ENCODE measurements around the gene SFXN5. TPM values are rescaled to one million over a fixed set of nuclear protein-coding genes. Genes with fewer than 3 reads are reported as not detected.

SFXN5 gene
- total and polyA plus RNA-seq, 5 experiments from 2014 or later: 1.7 to 20.0 (median 3.5) TPM

- ATAC-seq (no peak), DNase-seq (no peak)
- peaks cover 7 to 40% (median 29%) of the 10 kb centered on the region in 4 donors for H3K4me1 Mint-ChIP-seq
- peak overlapping the region in 4 of 10 donors; percentile 6 to 29 (median 20) for H3K4me3 Mint-ChIP-seq
- no peaks in the 10 kb centered on the region for H3K9me3 Mint-ChIP-seq
- POLR2A ChIA-PET: no interaction called here
- H3K27ac Mint-ChIP-seq: no peak overlapping the region
- H3K36me3 Mint-ChIP-seq: peaks cover 0 to 3% (median 0%) of the 10 kb centered on the region in 3 donors
- H3K27me3 Mint-ChIP-seq: peaks cover 34 to 80% (median 52%) of the 10 kb centered on the region in 5 donors
These were observed 150.2 kb downstream of the SFXN5 start for GRCh38 chr2:72921088-72921851.

GRCh38 chr2:72920318-72921087 lies 151.0 kb downstream of the SFXN5 start:
- H3K27me3 Mint-ChIP-seq: peaks cover 32 to 83% (median 52%) of the 10 kb centered on the region in 5 donors
- DNase-seq (peak in 2 of 10 donors; percentile 24 to 26), ATAC-seq (peak in 1 of 2 donors; percentile 13)
- peaks cover 0 to 3% (median 0%) of the 10 kb centered on the region in 3 donors for H3K36me3 Mint-ChIP-seq
- peaks cover 9 to 41% (median 31%) of the 10 kb centered on the region in 4 donors for H3K4me1 Mint-ChIP-seq
- peak overlapping the region; percentile 28 to 85 (median 60) for H3K4me3 Mint-ChIP-seq
- POLR2A ChIA-PET: no interaction called here
- H3K27ac Mint-ChIP-seq: no peak overlapping the region
- H3K9me3 Mint-ChIP-seq: no peaks in the 10 kb centered on the region

- Mint-ChIP-seq H3K9me3 (no peaks in the 10 kb centered on the region), H3K4me3 (peak overlapping the region in 8 of 10 donors; percentile 46 to 85 (median 74)), H3K4me1 (peaks cover 12 to 47% (median 37%) of the 10 kb centered on the region in 4 donors), H3K27me3 (peaks cover 35 to 85% (median 60%) of the 10 kb centered on the region in 5 donors), H3K36me3 (peaks cover 0 to 3% (median 0%) of the 10 kb centered on the region in 3 donors), H3K27ac (no peak overlapping the region)
- ATAC-seq (no peak), DNase-seq (no peak)
- POLR2A ChIA-PET: no interaction called here
These were observed 151.8 kb downstream of the SFXN5 start for GRCh38 chr2:72919414-72920317.

GRCh38 chr2:72917877-72918553 lies 153.5 kb downstream of the SFXN5 start:
- H3K4me3 Mint-ChIP-seq: peak overlapping the region in 7 of 10 donors; percentile 41 to 85 (median 75)
- H3K36me3 Mint-ChIP-seq: peaks cover 0 to 3% (median 0%) of the 10 kb centered on the region in 3 donors
- no peak overlapping the region for H3K27ac Mint-ChIP-seq
- H3K4me1 Mint-ChIP-seq: peaks cover 24 to 43% (median 34%) of the 10 kb centered on the region in 4 donors
- peak in 1 of 10 donors; percentile 13 for DNase-seq
- POLR2A ChIA-PET: no interaction called here
- ATAC-seq: peak; percentile 11 to 18
- H3K9me3 Mint-ChIP-seq: no peaks in the 10 kb centered on the region
- peaks cover 46 to 89% (median 65%) of the 10 kb centered on the region in 5 donors for H3K27me3 Mint-ChIP-seq

GRCh38 chr2:72917138-72917876 lies 154.2 kb downstream of the SFXN5 start, which contains the start of gene EMX1:
Gene EMX1 (plus strand): TSS chr2:72917519. CDS start chr2:72917853, 334 bp downstream.
- H3K36me3 Mint-ChIP-seq: peaks cover 0 to 3% (median 0%) of the 10 kb centered on the region in 3 donors
- H3K4me3 Mint-ChIP-seq: peak within 1 kb of the TSS; percentile 74 to 88 (median 83)
- peaks cover 44 to 89% (median 61%) of the 10 kb centered on the region in 5 donors for H3K27me3 Mint-ChIP-seq
- DNase-seq (peak in 7 of 10 donors; percentile 10 to 51 (median 38)), ATAC-seq (peak; percentile 47 to 60)
- POLR2A ChIA-PET: interaction anchor here (0.6 kb wide), 1 partner anchor 136 kb away, joined by 3 read pairs; no protein-coding TSS in a partner anchor
- no peaks in the 10 kb centered on the region for H3K9me3 Mint-ChIP-seq
- H3K27ac Mint-ChIP-seq: peak within 1 kb of the TSS in 1 of 10 donors; percentile 75
- peaks cover 24 to 43% (median 34%) of the 10 kb centered on the region in 4 donors for H3K4me1 Mint-ChIP-seq

- H3K9me3 Mint-ChIP-seq: no peaks in the 10 kb centered on the region
- peak overlapping the region; percentile 74 to 88 (median 83) for H3K4me3 Mint-ChIP-seq
- POLR2A ChIA-PET: no interaction called here
- peaks cover 24 to 43% (median 34%) of the 10 kb centered on the region in 4 donors for H3K4me1 Mint-ChIP-seq
- peaks cover 44 to 89% (median 61%) of the 10 kb centered on the region in 5 donors for H3K27me3 Mint-ChIP-seq
- H3K36me3 Mint-ChIP-seq: peaks cover 0 to 3% (median 0%) of the 10 kb centered on the region in 3 donors
- peak overlapping the region in 1 of 10 donors; percentile 75 for H3K27ac Mint-ChIP-seq
- ATAC-seq (peak in 1 of 2 donors; percentile 13), DNase-seq (no peak)
These were observed 154.8 kb downstream of the SFXN5 start for GRCh38 chr2:72916743-72917137.

- DNase-seq: peak in 6 of 10 donors; percentile 15 to 47 (median 34)
- Mint-ChIP-seq H3K9me3 (no peaks in the 10 kb centered on the region), H3K36me3 (peaks cover 0 to 3% (median 0%) of the 10 kb centered on the region in 3 donors), H3K4me1 (peaks cover 24 to 43% (median 34%) of the 10 kb centered on the region in 4 donors), H3K4me3 (peak overlapping the region; percentile 72 to 88 (median 82)), H3K27me3 (peaks cover 48 to 89% (median 61%) of the 10 kb centered on the region in 5 donors), H3K27ac (peak overlapping the region in 1 of 10 donors; percentile 48)
- peak; percentile 57 to 58 for ATAC-seq
- POLR2A ChIA-PET: no interaction called here
These were observed 155.4 kb downstream of the SFXN5 start for GRCh38 chr2:72915907-72916742.

- DNase-seq (no peak), ATAC-seq (no peak)
- Mint-ChIP-seq H3K4me1 (peaks cover 24 to 43% (median 33%) of the 10 kb centered on the region in 4 donors), H3K9me3 (no peaks in the 10 kb centered on the region), H3K27me3 (peaks cover 50 to 84% (median 60%) of the 10 kb centered on the region in 5 donors), H3K27ac (peak overlapping the region in 1 of 10 donors; percentile 48), H3K4me3 (peak overlapping the region; percentile 62 to 87 (median 79)), H3K36me3 (peaks cover 0 to 3% (median 0%) of the 10 kb centered on the region in 3 donors)
- POLR2A ChIA-PET: no interaction called here
These were observed 156.1 kb downstream of the SFXN5 start for GRCh38 chr2:72915320-72915906.

GRCh38 chr2:72914589-72915319 lies 156.8 kb downstream of the SFXN5 start:
- H3K36me3 Mint-ChIP-seq: peaks cover 0 to 3% (median 0%) of the 10 kb centered on the region in 3 donors
- peaks cover 24 to 42% (median 30%) of the 10 kb centered on the region in 4 donors for H3K4me1 Mint-ChIP-seq
- POLR2A ChIA-PET: no interaction called here
- DNase-seq (no peak), ATAC-seq (no peak)
- no peaks in the 10 kb centered on the region for H3K9me3 Mint-ChIP-seq
- H3K27ac Mint-ChIP-seq: no peak overlapping the region
- H3K4me3 Mint-ChIP-seq: peak overlapping the region; percentile 62 to 87 (median 79)
- peaks cover 56 to 79% (median 67%) of the 10 kb centered on the region in 5 donors for H3K27me3 Mint-ChIP-seq

Data from naive thymus-derived CD8-positive, alpha-beta T cell (primary cell).